SW 1271 (cell line): ENCODE data around the gene KCNIP4.

Experiments
- DNase-seq, 2 experiments: peaks; one replicate each; lab custom pipeline; 2025; lab: John Stamatoyannopoulos, UW

The KCNIP4 gene

GRCh38 chr4:21046141-21046540 is 902.4 kb downstream of the KCNIP4 start:
- DNase-seq, result no peak

DNA sequence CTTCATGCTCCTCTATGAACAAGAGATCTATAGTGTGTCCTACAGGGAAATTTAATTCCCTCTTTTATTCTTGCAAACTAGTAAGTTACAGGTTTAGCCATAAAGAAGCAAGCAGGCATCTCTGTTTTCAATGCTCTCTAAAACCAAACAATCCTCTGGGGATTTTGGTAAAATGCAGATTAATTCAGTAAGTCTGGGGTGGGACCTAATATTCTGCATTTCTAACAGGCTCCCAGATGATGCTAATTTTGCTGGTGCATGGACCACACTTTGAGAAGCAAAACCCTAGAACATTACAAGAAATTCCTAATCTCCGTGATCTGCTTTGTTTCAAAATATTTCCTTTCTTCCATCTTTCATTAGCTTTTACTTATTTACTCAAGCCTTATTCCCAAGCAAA is 903.5 kb downstream of the KCNIP4 start:
- DNase-seq, result no peak

DNA sequence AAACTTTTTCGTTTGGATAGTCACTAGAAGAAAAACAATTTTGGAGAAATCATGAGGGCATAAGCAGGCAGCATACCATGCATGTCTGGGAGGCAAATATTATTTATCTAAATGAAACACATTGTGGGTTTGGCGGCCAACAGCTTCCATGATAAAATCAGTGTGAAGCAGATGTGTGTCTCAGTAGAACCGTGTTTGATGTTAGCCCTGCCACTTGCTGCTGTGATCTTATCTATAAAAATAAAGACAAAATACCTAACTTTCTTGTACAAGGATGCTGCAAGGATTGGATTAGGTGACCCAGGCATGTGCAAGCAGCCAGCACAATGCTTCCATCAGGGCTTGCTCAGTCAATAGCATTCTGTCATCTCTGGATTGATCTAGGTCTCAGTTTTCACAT is 906.9 kb downstream of the KCNIP4 start:
- no peak for DNase-seq

GRCh38 chr4:21034728-21035127 is 913.8 kb downstream of the KCNIP4 start:
- no peak for DNase-seq

GRCh38 chr4:21032089-21032645 is 916.4 kb downstream of the KCNIP4 start:
- DNase-seq, result no peak

DNA sequence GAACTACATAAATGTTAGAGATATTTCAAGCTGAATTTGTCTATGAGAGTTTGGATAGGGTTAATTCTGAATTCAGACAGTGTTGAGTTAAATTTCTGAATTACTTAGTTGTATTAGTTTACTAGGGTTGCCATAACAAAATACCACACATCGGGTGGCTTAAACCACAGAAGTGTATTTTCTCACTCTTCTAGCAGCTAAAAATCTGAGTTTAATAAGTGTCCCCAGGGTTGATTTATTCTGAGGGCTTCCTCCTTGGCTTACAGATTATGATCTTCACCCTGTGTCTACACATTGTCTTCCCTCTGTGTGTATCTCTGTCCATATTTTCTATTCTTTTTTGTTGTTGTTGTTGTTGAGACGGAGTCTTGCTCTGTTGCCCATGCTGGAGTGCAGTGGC is 929.8 kb downstream of the KCNIP4 start:
- DNase-seq, result no peak

- DNase-seq, result peak in 1 of 2 experiments; percentile 22
Observed at GRCh38 chr4:21013501-21013900, 935.1 kb downstream of the KCNIP4 start.

DNA sequence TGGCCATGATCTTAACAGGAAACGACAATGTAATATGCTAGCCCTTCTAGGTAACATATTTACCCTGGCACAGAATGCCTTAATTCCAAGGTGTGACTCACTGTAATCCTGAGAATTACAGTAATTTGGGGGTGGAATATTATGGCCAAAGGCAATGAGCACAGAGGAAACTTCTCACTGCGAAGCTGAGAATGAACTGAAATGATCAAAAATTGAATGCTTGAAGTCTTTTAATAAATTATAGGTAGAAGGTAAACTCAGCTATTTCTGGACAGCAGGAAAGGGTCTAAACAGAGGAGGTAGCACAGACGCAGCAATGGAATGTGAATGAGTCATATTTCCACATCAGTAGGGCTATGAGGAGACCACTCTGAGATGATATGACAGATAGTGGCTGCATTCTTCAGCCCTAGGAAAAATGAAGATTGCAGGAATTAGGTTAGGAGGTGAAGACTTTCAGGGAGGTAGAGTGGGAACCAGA is 935.7 kb downstream of the KCNIP4 start:
- peak; percentile 29 to 59 for DNase-seq

DNA sequence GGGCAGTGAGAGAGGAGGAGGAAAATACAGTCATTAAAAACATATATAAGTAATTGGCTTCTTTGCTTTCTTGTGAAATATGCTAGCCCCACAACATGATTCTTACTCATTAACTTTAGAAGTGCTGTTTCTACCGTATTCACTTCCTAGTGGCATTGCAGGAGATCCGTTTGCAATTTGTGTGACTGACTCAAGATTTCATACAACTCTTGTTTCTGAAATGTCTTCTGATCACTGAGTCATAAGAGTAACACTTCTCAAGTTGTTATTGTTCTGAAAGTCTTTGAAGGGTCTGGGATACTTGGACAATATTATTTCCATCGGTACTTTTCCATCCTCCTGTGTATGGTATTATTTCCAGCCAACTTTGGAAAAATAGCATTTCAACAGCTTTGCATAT is 937.5 kb downstream of the KCNIP4 start:
- no peak for DNase-seq

- no peak for DNase-seq
Observed at GRCh38 chr4:21009956-21010355, 938.6 kb downstream of the KCNIP4 start.

- no peak for DNase-seq
Observed at GRCh38 chr4:21005647-21006046, 942.9 kb downstream of the KCNIP4 start.

DNA sequence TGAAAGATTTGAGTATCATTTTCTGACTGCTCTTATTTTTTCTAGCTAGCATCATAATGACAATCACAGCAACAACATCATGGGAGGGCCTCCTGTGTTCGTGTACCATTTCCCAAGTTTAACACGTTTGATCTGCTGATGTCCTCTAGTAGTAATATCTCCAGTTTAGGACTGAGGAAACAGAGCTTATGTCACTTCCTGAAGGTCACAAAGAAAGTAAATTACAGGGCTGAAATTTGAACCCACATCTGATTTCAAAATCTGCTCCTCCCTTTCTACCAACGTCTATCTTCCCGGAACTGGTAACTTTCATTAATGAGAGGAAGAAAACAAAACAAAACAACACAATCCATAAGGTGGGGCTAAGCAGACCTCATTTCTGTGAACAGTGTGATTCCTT is 945.6 kb downstream of the KCNIP4 start:
- no peak for DNase-seq

DNA sequence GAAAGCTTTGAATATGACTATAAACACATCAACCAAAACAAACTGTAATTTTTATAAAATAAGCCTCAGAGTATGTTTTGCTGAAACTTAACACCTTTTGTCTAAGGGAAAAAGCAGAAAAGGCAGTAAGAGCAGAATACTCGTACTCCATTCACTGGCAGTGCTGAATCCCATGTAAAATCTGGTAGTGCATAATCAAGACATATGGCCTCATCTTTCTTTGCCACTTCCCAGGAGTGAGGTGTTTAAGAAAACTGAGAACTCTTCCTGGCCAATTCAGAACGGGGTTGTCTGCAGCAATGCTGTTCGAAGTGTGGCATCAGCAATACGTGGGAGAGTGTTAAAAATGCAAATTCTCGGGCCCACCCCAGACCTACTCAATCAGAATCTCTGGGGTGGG is 946.3 kb downstream of the KCNIP4 start:
- no peak for DNase-seq

DNA sequence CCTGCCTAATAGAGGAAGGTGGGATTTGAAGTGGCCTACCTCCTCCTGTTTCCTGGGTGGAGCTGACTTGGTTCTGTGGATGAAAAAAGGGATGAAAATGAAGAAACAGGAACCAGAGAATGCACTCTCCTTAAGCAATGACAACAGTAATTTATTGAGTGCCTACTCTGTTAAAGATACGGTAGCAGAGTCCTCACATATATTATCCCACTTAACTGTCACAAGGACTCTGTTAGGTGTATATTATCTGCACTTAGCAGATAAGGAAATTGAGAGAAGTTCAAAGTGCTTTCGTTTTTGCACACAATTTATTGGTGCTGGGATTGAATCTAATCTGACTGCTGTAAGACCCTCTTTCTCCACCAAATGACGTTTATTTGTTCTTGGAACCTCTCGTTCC is 947.1 kb downstream of the KCNIP4 start:
- DNase-seq, result no peak

- no peak for DNase-seq
Observed at GRCh38 chr4:20997886-20998285, 950.7 kb downstream of the KCNIP4 start.

GRCh38 chr4:20995610-20996009 is 953.0 kb downstream of the KCNIP4 start:
- no peak for DNase-seq

- no peak for DNase-seq
Observed at GRCh38 chr4:20995015-20995414, 953.6 kb downstream of the KCNIP4 start.

GRCh38 chr4:20992002-20992401 is 956.6 kb downstream of the KCNIP4 start:
- DNase-seq, result no peak

- no peak for DNase-seq
Observed at GRCh38 chr4:20987191-20987590, 961.4 kb downstream of the KCNIP4 start.

DNA sequence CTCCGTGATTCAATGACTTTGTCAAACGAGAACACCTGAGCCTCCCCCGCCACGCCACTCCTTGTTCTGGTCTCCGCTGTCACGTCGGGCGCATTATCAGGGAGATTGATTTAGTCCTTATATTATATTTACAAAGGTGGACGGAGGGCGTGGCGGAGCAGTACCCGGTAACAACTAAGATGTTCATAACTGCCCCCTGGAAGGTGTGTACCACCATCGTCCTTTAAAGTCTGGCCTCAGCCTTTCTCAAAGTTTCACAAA is 964.1 kb downstream of the KCNIP4 start:
- DNase-seq, result no peak

- DNase-seq, result no peak
Observed at GRCh38 chr4:20983763-20984575, 964.6 kb downstream of the KCNIP4 start.

GRCh38 chr4:20982544-20982943 is 966.0 kb downstream of the KCNIP4 start:
- no peak for DNase-seq

GRCh38 chr4:20960291-20960690 is 988.3 kb downstream of the KCNIP4 start:
- DNase-seq, result no peak

GRCh38 chr4:20954541-20954940 is 994.0 kb downstream of the KCNIP4 start:
- no peak for DNase-seq
